Neural progenitor cell (in vitro differentiated cells): ENCODE data around the gene HBS1L. TPM values are rescaled to one million over a fixed set of nuclear protein-coding genes. Genes with fewer than 3 reads are reported as not detected.
A peak's percentile ranks its signal among the peaks of the same experiment; 100 is the strongest.

Experiments
- DNase-seq: peaks from one replicate; pipeline ENCODE4 v3.0.0-alpha.2; 2016; ENCODE audit warnings: low spot score
- H2AFZ ChIP-seq: fragments of 200-600 bp; sonication (generic); replicated peaks from 2 replicates; pipeline ENCODE4 v1.6.1; 2016; ENCODE audit warnings: antibody characterized with exemption
- H3F3A ChIP-seq: fragments of 200-600 bp; sonication (generic); 2 replicates; pipeline ENCODE4 v1.6.1; 2016; ENCODE audit warnings: antibody characterized with exemption, low read depth
- H3K27ac ChIP-seq: fragments of 200-600 bp; sonication (generic); 2 replicates; pipeline ENCODE4 v1.5.1; 2016; ENCODE audit warnings: mild to moderate bottlenecking
- H3K27me3 ChIP-seq: fragments of 200-600 bp; sonication (generic); 2 replicates; pipeline ENCODE4 v1.6.1; 2016; ENCODE audit warnings: mild to moderate bottlenecking, moderate library complexity
- H3K36me3 ChIP-seq: fragments of 200-600 bp; sonication (generic); 2 replicates; pipeline ENCODE4 v1.5.1; 2016
- H3K4me1 ChIP-seq: fragments of 200-600 bp; sonication (generic); 2 replicates; pipeline ENCODE4 v1.6.1; 2016; ENCODE audit warnings: mixed run types
- H3K4me2 ChIP-seq: fragments of 200-600 bp; sonication (generic); 2 replicates; pipeline ENCODE4 v1.6.1; 2016
- H3K4me3 ChIP-seq: fragments of 200-600 bp; sonication (generic); 2 replicates; pipeline ENCODE4 v1.5.1; 2016
- H3K79me2 ChIP-seq: fragments of 200-600 bp; sonication (generic); 2 replicates; pipeline ENCODE4 v1.6.1; 2016; ENCODE audit warnings: low read depth
- H3K9ac ChIP-seq: fragments of 200-600 bp; sonication (generic); 2 replicates; pipeline ENCODE4 v1.6.1; 2016
- H3K9me3 ChIP-seq: fragments of 200-600 bp; sonication (generic); 2 replicates; pipeline ENCODE4 v1.5.1; 2016; ENCODE audit warnings: low read depth
- H4K20me1 ChIP-seq: fragments of 200-600 bp; sonication (generic); 2 replicates; pipeline ENCODE4 v1.6.1; 2016; ENCODE audit warnings: low read depth
- H3K27ac Mint-ChIP-seq: 3 replicates; pipeline ENCODE4 v1.8.0; 2021; ENCODE audit warnings: mixed read lengths
- H3K27me3 Mint-ChIP-seq: 2 replicates; pipeline ENCODE4 v1.8.0; 2022; ENCODE audit warnings: low read depth, mild to moderate bottlenecking, inconsistent platforms, moderate library complexity, mixed read lengths; ENCODE audit not compliant: insufficient read depth
- H3K36me3 Mint-ChIP-seq: 3 replicates; pipeline ENCODE4 v1.8.0; 2021; ENCODE audit warnings: mixed read lengths
- H3K4me1 Mint-ChIP-seq: 3 replicates; pipeline ENCODE4 v1.8.0; 2021; ENCODE audit warnings: mixed read lengths
- H3K4me3 Mint-ChIP-seq: 3 replicates; pipeline ENCODE4 v1.8.0; 2021; ENCODE audit warnings: mild to moderate bottlenecking, moderate library complexity, mixed read lengths
- H3K9me3 Mint-ChIP-seq: 3 replicates; pipeline ENCODE4 v1.8.0; 2020; ENCODE audit warnings: mixed read lengths
- EZH2 ChIP-seq: fragments of 200-600 bp; sonication (generic); IDR thresholded peaks from 2 replicates; pipeline ENCODE4 v1.6.1; 2017; ENCODE audit warnings: antibody characterized with exemption, mild to moderate bottlenecking, moderate library complexity
- EZH2phosphoT487 ChIP-seq: fragments of 200-600 bp; sonication (generic); IDR thresholded peaks from 2 replicates; pipeline ENCODE4 v1.6.1; 2017; ENCODE audit warnings: antibody characterized with exemption
- total RNA-seq: library from RNA; depleted of rRNA; stranded (reverse); fragments of >200 nt; gene quantifications from 2 replicates; pipeline ENCODE4 v1.2.3, GENCODE V29; 2015; ENCODE audit warnings: low replicate concordance
- TF ChIP-seq, protein P1 (sequence below): fragments of 200-600 bp; sonication (generic); IDR thresholded peaks from 2 replicates; pipeline ENCODE4 v1.5.1; 2017; ENCODE audit warnings: antibody characterized with exemption, mild to moderate bottlenecking

HBS1L gene
- total RNA-seq, 1 donor from 2014 or later, result 215 TPM

DNA sequence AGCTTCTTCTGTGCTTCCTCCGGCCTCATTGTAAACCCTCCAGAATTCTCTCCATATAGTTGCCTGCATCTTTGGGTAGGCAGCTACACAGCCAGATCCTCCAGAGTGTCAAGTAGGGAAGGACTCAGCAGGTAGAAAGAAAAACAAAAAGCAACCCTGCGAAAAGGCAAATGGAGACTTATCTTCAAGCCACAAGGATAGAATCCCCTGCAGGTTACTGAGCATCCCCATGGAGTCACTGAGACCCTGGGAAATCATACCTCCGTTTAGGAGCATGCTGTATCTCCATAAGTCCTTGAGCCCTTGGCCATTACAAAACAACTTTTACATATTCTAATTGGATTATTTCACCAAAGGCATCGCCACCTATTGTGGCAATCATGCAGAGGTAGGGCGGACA, 133.3 kb downstream of the HBS1L start:
- H3K27ac Mint-ChIP-seq, result no peak overlapping the region
- Histone ChIP-seq H3K4me2 (no peak overlapping the region), H3K9ac (no peak overlapping the region), H3K27me3 (no peaks in the 10 kb centered on the region), H3F3A (no peaks in the 10 kb centered on the region), H3K4me3 (no peak overlapping the region), H3K79me2 (no peaks in the 10 kb centered on the region), H3K9me3 (no peaks in the 10 kb centered on the region), H3K4me1 (peaks cover 4% of the 10 kb centered on the region), H2AFZ (no peak overlapping the region), H4K20me1 (no peaks in the 10 kb centered on the region), H3K27ac (no peak overlapping the region), H3K36me3 (no peaks in the 10 kb centered on the region)
- peaks cover 10% of the 10 kb centered on the region for H3K4me1 Mint-ChIP-seq
- no peak overlapping the region for H3K4me3 Mint-ChIP-seq
- no peak for DNase-seq
- H3K36me3 Mint-ChIP-seq, result no peaks in the 10 kb centered on the region
- no peak for TF ChIP-seq EZH2phosphoT487
- H3K27me3 Mint-ChIP-seq, result peaks cover 2% of the 10 kb centered on the region
- H3K9me3 Mint-ChIP-seq, result no peaks in the 10 kb centered on the region

DNA sequence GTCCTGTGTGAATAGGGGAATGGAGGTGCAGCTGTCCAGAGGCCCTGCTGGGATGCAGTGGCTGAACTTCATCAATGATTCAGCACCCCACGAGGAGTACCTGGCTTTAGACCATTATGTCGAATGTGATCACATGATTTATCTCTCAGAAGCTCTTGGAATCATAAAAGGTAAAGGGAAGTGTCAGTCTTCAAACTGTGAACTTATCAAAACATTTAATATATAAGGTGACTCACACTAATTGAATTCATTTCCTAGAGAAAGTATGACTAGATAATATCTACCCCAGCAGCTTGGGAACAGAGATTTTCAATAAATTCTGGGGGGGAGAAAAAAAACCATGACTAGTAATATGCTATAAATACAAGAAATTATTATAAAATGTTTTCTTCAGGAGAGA, 134.2 kb downstream of the HBS1L start:
- Mint-ChIP-seq H3K4me3 (no peak overlapping the region), H3K36me3 (no peaks in the 10 kb centered on the region), H3K9me3 (no peaks in the 10 kb centered on the region), H3K27ac (no peak overlapping the region), H3K27me3 (peaks cover 3% of the 10 kb centered on the region), H3K4me1 (peaks cover 10% of the 10 kb centered on the region)
- Histone ChIP-seq H3K27me3 (no peaks in the 10 kb centered on the region), H3K4me1 (peaks cover 4% of the 10 kb centered on the region), H3K4me2 (no peak overlapping the region), H2AFZ (no peak overlapping the region), H3K27ac (no peak overlapping the region), H4K20me1 (no peaks in the 10 kb centered on the region), H3K9ac (no peak overlapping the region), H3K9me3 (no peaks in the 10 kb centered on the region), H3F3A (no peaks in the 10 kb centered on the region), H3K36me3 (no peaks in the 10 kb centered on the region), H3K79me2 (no peaks in the 10 kb centered on the region), H3K4me3 (no peak overlapping the region)
- TF ChIP-seq EZH2, result no peak
- TF ChIP-seq, protein P1, sequence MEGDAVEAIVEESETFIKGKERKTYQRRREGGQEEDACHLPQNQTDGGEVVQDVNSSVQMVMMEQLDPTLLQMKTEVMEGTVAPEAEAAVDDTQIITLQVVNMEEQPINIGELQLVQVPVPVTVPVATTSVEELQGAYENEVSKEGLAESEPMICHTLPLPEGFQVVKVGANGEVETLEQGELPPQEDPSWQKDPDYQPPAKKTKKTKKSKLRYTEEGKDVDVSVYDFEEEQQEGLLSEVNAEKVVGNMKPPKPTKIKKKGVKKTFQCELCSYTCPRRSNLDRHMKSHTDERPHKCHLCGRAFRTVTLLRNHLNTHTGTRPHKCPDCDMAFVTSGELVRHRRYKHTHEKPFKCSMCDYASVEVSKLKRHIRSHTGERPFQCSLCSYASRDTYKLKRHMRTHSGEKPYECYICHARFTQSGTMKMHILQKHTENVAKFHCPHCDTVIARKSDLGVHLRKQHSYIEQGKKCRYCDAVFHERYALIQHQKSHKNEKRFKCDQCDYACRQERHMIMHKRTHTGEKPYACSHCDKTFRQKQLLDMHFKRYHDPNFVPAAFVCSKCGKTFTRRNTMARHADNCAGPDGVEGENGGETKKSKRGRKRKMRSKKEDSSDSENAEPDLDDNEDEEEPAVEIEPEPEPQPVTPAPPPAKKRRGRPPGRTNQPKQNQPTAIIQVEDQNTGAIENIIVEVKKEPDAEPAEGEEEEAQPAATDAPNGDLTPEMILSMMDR, result no peak
- no peak for TF ChIP-seq EZH2phosphoT487
- no peak for DNase-seq

GRCh38 chr6:134918418-134918961, 136.1 kb downstream of the HBS1L start:
- Histone ChIP-seq H3K27me3 (no peaks in the 10 kb centered on the region), H3F3A (no peaks in the 10 kb centered on the region), H3K9me3 (no peaks in the 10 kb centered on the region), H3K4me2 (no peak overlapping the region), H4K20me1 (no peaks in the 10 kb centered on the region), H3K27ac (no peak overlapping the region), H3K4me1 (peaks cover 4% of the 10 kb centered on the region), H3K4me3 (no peak overlapping the region), H3K36me3 (no peaks in the 10 kb centered on the region), H2AFZ (no peak overlapping the region), H3K9ac (no peak overlapping the region), H3K79me2 (no peaks in the 10 kb centered on the region)
- no peaks in the 10 kb centered on the region for H3K9me3 Mint-ChIP-seq
- no peak overlapping the region for H3K4me3 Mint-ChIP-seq
- TF ChIP-seq EZH2 (no peak), EZH2phosphoT487 (no peak)
- TF ChIP-seq, protein P1, result peak; percentile 15
- DNase-seq, result no peak
- H3K27ac Mint-ChIP-seq, result no peak overlapping the region
- peaks cover 4% of the 10 kb centered on the region for H3K27me3 Mint-ChIP-seq
- peaks cover 10% of the 10 kb centered on the region for H3K4me1 Mint-ChIP-seq
- H3K36me3 Mint-ChIP-seq, result no peaks in the 10 kb centered on the region

GRCh38 chr6:134911547-134911946, 143.1 kb downstream of the HBS1L start:
- TF ChIP-seq, protein P1, result no peak
- TF ChIP-seq EZH2phosphoT487 (no peak), EZH2 (no peak)
- no peak for DNase-seq
- Mint-ChIP-seq H3K4me3 (no peak overlapping the region), H3K27me3 (peaks cover 5% of the 10 kb centered on the region), H3K4me1 (peaks cover 3% of the 10 kb centered on the region), H3K36me3 (no peaks in the 10 kb centered on the region), H3K9me3 (no peaks in the 10 kb centered on the region), H3K27ac (no peak overlapping the region)
- no peaks in the 10 kb centered on the region for H3K36me3 ChIP-seq
- H3K4me3 ChIP-seq, result no peak overlapping the region
- H4K20me1 ChIP-seq, result no peaks in the 10 kb centered on the region
- H3K27me3 ChIP-seq, result no peaks in the 10 kb centered on the region
- no peak overlapping the region for H2AFZ ChIP-seq
- peaks cover 5% of the 10 kb centered on the region for H3F3A ChIP-seq
- no peaks in the 10 kb centered on the region for H3K9me3 ChIP-seq
- no peak overlapping the region for H3K27ac ChIP-seq
- H3K4me2 ChIP-seq, result no peak overlapping the region
- H3K9ac ChIP-seq, result no peak overlapping the region
- no peaks in the 10 kb centered on the region for H3K79me2 ChIP-seq
- H3K4me1 ChIP-seq, result no peaks in the 10 kb centered on the region
